ENCODE data around the gene CENPI. TPM values are rescaled to one million over a fixed set of nuclear protein-coding genes. Genes with fewer than 3 reads are reported as not detected.
A peak's percentile ranks its signal among the peaks of the same experiment; 100 is the strongest.
"Not testable (repeated sequence)": the region's sequence is repeated elsewhere in the genome, so short reads cannot be mapped to it uniquely, and the experiment has no call there.

The CENPI gene
- total RNA-seq, 1 experiment from 2014 or later, result 15.3 TPM

GRCh38 chrX:101056551-101056950 lies 41.5 kb upstream of the CENPI start:
- H3K9ac ChIP-seq (ENCODE audit: low read length); H3K27ac ChIP-seq (ENCODE audit: low read depth, low read length); DNase-seq (ENCODE audit: low read depth, low spot score); CTCF ChIA-PET; ATAC-seq; RAD21 ChIA-PET (ENCODE audit: low non-redundant PET in 1 of 2, low total read pairs in 2 of 2, uncharacterized antibody in 2 of 2, unreplicated experiment in 2 of 2); H3K9me3 ChIP-seq (ENCODE audit: control insufficient read depth in 1 of 2, insufficient read depth in 1 of 2, low read depth in 1 of 2, low read length in 2 of 2); H3K36me3 ChIP-seq (ENCODE audit: control insufficient read depth in 1 of 2, insufficient read depth in 2 of 2, low read length in 2 of 2); BruUV-seq (replicated peaks); H3K79me2 ChIP-seq (ENCODE audit: insufficient read depth, low read length); intact Hi-C loops (cut with micrococcal nuclease); H3K9me2 ChIP-seq (ENCODE audit: insufficient read depth); POLR2A ChIA-PET; H3K27me3 ChIP-seq (ENCODE audit: insufficient read depth, low read length); H3K4me3 ChIP-seq (replicated peaks in 1 of 2; ENCODE audit: low read depth in 1 of 2, low read length in 2 of 2); H2AFZ ChIP-seq (ENCODE audit: low read depth, low read length, poor library complexity, severe bottlenecking); H4K20me1 ChIP-seq (ENCODE audit: insufficient read depth): not testable (repeated sequence)
- H3K4me2 ChIP-seq (ENCODE audit: low read length), result 0 out of 2 replicates have a peak overlapping the region, but pooled peaks have one; percentile 14
- H3K4me1 ChIP-seq (ENCODE audit: control insufficient read depth in 1 of 2, insufficient read depth in 2 of 2, low read length in 2 of 2), result peaks cover 0 to 11% of the 10 kb centered on the region in 2 experiments; a peak in 2 of 4 replicates

GRCh38 chrX:101057093-101057714 lies 40.8 kb upstream of the CENPI start:
- H2AFZ ChIP-seq (ENCODE audit: low read depth, low read length, poor library complexity, severe bottlenecking), result no peak overlapping the region
- no peaks in the 10 kb centered on the region for H3K9me3 ChIP-seq (ENCODE audit: control insufficient read depth in 1 of 2, insufficient read depth in 1 of 2, low read depth in 1 of 2, low read length in 2 of 2)
- no peak overlapping the region for H3K4me3 ChIP-seq (replicated peaks in 1 of 2; ENCODE audit: low read depth in 1 of 2, low read length in 2 of 2)
- ChIA-PET POLR2A (no interaction called here), CTCF (no interaction called here), RAD21 (ENCODE audit: low non-redundant PET in 1 of 2, low total read pairs in 2 of 2, uncharacterized antibody in 2 of 2, unreplicated experiment in 2 of 2) (no interaction called here)
- no peak overlapping the region for H3K27ac ChIP-seq (ENCODE audit: low read depth, low read length)
- DNase-seq (ENCODE audit: low read depth, low spot score) (no peak), ATAC-seq (no peak)
- H3K9me2 ChIP-seq (ENCODE audit: insufficient read depth), result no peaks in the 10 kb centered on the region
- H3K79me2 ChIP-seq (ENCODE audit: insufficient read depth, low read length), result no peaks in the 10 kb centered on the region
- BruUV-seq (replicated peaks), result no TSS peak
- no peak overlapping the region for H3K9ac ChIP-seq (ENCODE audit: low read length)
- TF ChIP-seq SP1 (IDR thresholded peaks at IDR 0.05; ENCODE audit: low read depth) (no peak), SIN3A (IDR thresholded peaks at IDR 0.05; ENCODE audit: low read depth) (no peak), CEBPB (IDR thresholded peaks at IDR 0.05; ENCODE audit: low read depth) (no peak), EGR1 (IDR thresholded peaks at IDR 0.05; ENCODE audit: low read depth) (no peak), EZH2 (IDR thresholded peaks at IDR 0.05) (no peak), POLR2AphosphoS5 (IDR thresholded peaks at IDR 0.05; ENCODE audit: low read depth, low read length) (no peak), CTCF (IDR thresholded peaks at IDR 0.05 in 2 of 3, conservative IDR thresholded peaks at IDR 0.05 in 1 of 3; ENCODE audit: borderline replicate concordance in 1 of 3, insufficient read depth in 1 of 3, low read depth in 2 of 3, low read length in 2 of 3) (no peak), ZFX (IDR thresholded peaks at IDR 0.05) (no peak), TCF7L2 (IDR thresholded peaks at IDR 0.05; ENCODE audit: borderline replicate concordance, extremely low read depth, insufficient read depth, insufficient read length) (no peak), POLR2A (IDR thresholded peaks at IDR 0.05; ENCODE audit: borderline replicate concordance, extremely low read depth, insufficient read depth, insufficient read length) (no peak), SRF (IDR thresholded peaks at IDR 0.05; ENCODE audit: low read depth) (no peak), JUND (IDR thresholded peaks at IDR 0.05) (no peak), CBX3 (IDR thresholded peaks at IDR 0.05; ENCODE audit: low read depth) (no peak), EZH2phosphoT487 (IDR thresholded peaks at IDR 0.05; ENCODE audit: borderline replicate concordance) (no peak)
- peaks cover 0 to 8% of the 10 kb centered on the region in 2 experiments; a peak in 2 of 4 replicates for H3K4me1 ChIP-seq (ENCODE audit: control insufficient read depth in 1 of 2, insufficient read depth in 2 of 2, low read length in 2 of 2)
- no peaks in the 10 kb centered on the region for H4K20me1 ChIP-seq (ENCODE audit: insufficient read depth)
- H3K27me3 ChIP-seq (ENCODE audit: insufficient read depth, low read length), result no peaks in the 10 kb centered on the region
- H3K4me2 ChIP-seq (ENCODE audit: low read length), result peak overlapping the region; percentile 14; the same call in 1 of the 2 replicates
- no peaks in the 10 kb centered on the region for H3K36me3 ChIP-seq (ENCODE audit: control insufficient read depth in 1 of 2, insufficient read depth in 2 of 2, low read length in 2 of 2)
- intact Hi-C loops (cut with micrococcal nuclease), result no loop called here

Data from HCT116 (cell line).